ENCODE data around the gene TMEFF2. TPM values are rescaled to one million over a fixed set of nuclear protein-coding genes. Genes with fewer than 3 reads are reported as not detected.
A peak's percentile ranks its signal among the peaks of the same experiment; 100 is the strongest.
"Not testable (repeated sequence)": the region's sequence is repeated elsewhere in the genome, so short reads cannot be mapped to it uniquely, and the experiment has no call there.

The TMEFF2 gene
- total RNA-seq, 1 donor from 2014 or later: 23.9 TPM

DNA sequence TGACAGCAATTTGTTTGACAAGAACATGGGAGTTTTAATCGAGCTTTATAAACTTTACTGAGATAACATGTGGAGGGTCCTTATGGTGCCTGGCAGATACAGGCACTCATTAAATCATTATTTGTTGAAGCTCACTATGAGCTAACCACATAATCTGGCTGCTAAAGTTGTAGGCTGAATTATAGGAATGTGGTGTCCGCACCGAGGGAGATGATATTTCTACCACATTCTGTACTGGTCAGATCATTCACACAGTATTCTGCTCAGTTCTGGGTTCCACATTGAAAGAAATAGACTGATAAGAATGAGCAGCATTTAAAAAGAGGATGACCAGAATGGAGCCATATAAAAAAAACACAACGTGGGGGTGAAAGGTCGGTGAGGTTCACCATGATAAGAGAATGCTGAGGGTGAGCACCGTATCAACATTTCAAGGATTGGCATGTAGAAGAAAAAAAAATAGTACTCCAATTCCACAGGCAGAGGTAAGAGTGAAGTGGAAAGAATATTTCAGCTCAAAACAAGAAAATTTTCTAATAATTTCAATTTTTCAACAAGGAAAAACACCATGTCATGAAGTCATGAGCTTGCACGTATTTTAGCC lies 54.4 kb downstream of the TMEFF2 start:
- Mint-ChIP-seq H3K27me3 (ENCODE audit: unreplicated experiment) (no peaks in the 10 kb centered on the region), H3K36me3 (ENCODE audit: unreplicated experiment) (no peaks in the 10 kb centered on the region), H3K27ac (ENCODE audit: unreplicated experiment) (no peak overlapping the region), H3K4me3 (ENCODE audit: unreplicated experiment) (no peak overlapping the region), H3K4me1 (ENCODE audit: low read depth, unreplicated experiment) (peaks cover 5% of the 10 kb centered on the region), H3K9me3 (ENCODE audit: unreplicated experiment) (peaks cover under 1% of the 10 kb centered on the region)
- DNase-seq: no peak
- TF ChIP-seq, protein P1, sequence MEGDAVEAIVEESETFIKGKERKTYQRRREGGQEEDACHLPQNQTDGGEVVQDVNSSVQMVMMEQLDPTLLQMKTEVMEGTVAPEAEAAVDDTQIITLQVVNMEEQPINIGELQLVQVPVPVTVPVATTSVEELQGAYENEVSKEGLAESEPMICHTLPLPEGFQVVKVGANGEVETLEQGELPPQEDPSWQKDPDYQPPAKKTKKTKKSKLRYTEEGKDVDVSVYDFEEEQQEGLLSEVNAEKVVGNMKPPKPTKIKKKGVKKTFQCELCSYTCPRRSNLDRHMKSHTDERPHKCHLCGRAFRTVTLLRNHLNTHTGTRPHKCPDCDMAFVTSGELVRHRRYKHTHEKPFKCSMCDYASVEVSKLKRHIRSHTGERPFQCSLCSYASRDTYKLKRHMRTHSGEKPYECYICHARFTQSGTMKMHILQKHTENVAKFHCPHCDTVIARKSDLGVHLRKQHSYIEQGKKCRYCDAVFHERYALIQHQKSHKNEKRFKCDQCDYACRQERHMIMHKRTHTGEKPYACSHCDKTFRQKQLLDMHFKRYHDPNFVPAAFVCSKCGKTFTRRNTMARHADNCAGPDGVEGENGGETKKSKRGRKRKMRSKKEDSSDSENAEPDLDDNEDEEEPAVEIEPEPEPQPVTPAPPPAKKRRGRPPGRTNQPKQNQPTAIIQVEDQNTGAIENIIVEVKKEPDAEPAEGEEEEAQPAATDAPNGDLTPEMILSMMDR (IDR thresholded peaks at IDR 0.05; ENCODE audit: partially characterized antibody, unreplicated experiment): no peak

DNA sequence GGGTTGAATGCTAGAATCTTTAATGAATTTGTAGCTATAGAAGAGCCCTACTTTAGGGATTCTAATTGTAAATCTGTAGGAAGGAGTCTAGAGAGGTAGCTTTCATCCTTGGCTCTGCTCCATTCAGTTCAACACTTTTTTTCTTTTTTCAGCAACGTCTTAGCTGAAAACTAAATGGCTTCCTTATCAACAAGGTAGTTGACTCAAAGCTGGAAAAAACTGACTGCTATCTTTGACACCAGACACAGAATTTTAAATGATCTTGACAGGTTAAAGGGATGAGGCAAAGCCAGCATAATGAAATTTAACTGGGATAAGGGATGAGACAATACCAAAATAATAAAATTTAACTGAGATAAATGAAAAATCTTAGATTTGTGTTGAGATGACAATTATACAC lies 54.9 kb downstream of the TMEFF2 start:
- no peaks in the 10 kb centered on the region for H3K36me3 Mint-ChIP-seq (ENCODE audit: unreplicated experiment)

DNA sequence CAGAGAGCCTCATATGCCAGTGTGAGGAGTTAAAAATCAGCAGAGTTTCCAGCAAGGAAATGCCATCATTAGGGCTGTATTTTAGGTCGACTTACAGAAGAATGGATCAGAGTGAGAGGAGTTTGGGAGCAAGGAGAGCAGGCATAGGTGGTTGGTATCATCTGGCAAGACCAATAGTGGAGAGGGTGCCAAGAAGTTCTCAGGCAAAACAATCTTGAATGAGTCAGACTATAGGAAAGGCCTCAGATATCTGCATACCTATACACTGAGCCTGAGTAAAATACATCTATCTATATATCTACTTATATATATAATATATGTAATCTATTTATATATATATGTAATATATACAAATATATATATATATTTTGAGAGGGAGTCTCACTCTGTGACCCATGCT lies 57.3 kb downstream of the TMEFF2 start:
- Mint-ChIP-seq H3K4me1 (ENCODE audit: low read depth, unreplicated experiment) (peaks cover 5% of the 10 kb centered on the region), H3K27ac (ENCODE audit: unreplicated experiment) (no peak overlapping the region), H3K4me3 (ENCODE audit: unreplicated experiment) (no peak overlapping the region), H3K36me3 (ENCODE audit: unreplicated experiment) (no peaks in the 10 kb centered on the region), H3K27me3 (ENCODE audit: unreplicated experiment) (no peaks in the 10 kb centered on the region), H3K9me3 (ENCODE audit: unreplicated experiment) (peaks cover 3% of the 10 kb centered on the region)
- TF ChIP-seq, protein P1 (IDR thresholded peaks at IDR 0.05; ENCODE audit: partially characterized antibody, unreplicated experiment): no peak
- no peak for DNase-seq

More for the DNA sequence above, 54.9 kb downstream of the TMEFF2 start:
- peaks cover 2% of the 10 kb centered on the region for H3K9me3 Mint-ChIP-seq (ENCODE audit: unreplicated experiment)
- no peaks in the 10 kb centered on the region for H3K27me3 Mint-ChIP-seq (ENCODE audit: unreplicated experiment)
- DNase-seq: no peak
- peaks cover 5% of the 10 kb centered on the region for H3K4me1 Mint-ChIP-seq (ENCODE audit: low read depth, unreplicated experiment)
- no peak overlapping the region for H3K4me3 Mint-ChIP-seq (ENCODE audit: unreplicated experiment)
- H3K27ac Mint-ChIP-seq (ENCODE audit: unreplicated experiment): no peak overlapping the region
- TF ChIP-seq, protein P1 (IDR thresholded peaks at IDR 0.05; ENCODE audit: partially characterized antibody, unreplicated experiment): no peak

DNA sequence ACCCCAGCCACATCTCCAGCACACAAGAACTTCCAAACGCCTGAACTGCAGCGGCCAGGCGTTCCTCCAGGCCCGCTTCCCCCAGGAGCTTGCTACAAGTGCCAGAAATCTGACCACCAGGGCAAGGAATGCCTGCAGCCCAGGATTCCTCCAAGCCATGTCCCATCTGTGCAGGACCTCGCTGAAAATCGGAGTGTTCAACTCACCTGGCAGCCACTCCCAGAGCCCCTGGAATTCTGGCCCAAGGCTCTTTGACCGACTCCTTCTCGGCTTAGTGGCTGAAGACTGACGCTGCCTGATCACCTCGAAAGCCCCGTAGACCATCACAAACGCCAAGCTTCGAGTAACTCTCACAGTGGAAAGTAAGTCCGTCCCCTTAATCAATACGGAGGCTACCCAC lies 62.1 kb downstream of the TMEFF2 start:
- H3K36me3 Mint-ChIP-seq (ENCODE audit: unreplicated experiment); H3K27ac Mint-ChIP-seq (ENCODE audit: unreplicated experiment); H3K9me3 Mint-ChIP-seq (ENCODE audit: unreplicated experiment); H3K4me3 Mint-ChIP-seq (ENCODE audit: unreplicated experiment); H3K27me3 Mint-ChIP-seq (ENCODE audit: unreplicated experiment); DNase-seq: not testable (repeated sequence)
- peaks cover 19% of the 10 kb centered on the region for H3K4me1 Mint-ChIP-seq (ENCODE audit: low read depth, unreplicated experiment)

DNA sequence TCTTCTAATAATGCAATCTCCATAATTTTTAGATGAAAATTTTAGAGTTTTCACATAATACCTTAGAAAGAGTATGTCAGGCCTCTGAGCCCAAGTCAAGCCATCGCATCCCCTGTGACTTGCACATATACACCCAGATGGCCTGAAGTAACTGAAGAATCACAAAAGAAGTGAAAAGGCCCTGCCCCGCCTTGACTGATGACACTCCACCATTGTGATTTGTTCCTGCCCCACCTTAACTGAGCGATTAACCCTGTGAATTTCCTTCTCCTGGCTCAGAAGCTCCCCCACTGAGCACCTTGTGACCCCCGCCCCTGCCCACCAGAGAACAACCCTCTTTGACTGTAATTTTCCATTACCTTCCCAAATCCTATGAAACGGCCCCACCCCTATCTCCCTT lies 64.4 kb downstream of the TMEFF2 start:
- peak overlapping the region; percentile 75 for H3K27ac Mint-ChIP-seq (ENCODE audit: unreplicated experiment)
- H3K36me3 Mint-ChIP-seq (ENCODE audit: unreplicated experiment); DNase-seq; H3K4me3 Mint-ChIP-seq (ENCODE audit: unreplicated experiment); H3K27me3 Mint-ChIP-seq (ENCODE audit: unreplicated experiment); H3K9me3 Mint-ChIP-seq (ENCODE audit: unreplicated experiment): not testable (repeated sequence)
- peaks cover 23% of the 10 kb centered on the region for H3K4me1 Mint-ChIP-seq (ENCODE audit: low read depth, unreplicated experiment)

DNA sequence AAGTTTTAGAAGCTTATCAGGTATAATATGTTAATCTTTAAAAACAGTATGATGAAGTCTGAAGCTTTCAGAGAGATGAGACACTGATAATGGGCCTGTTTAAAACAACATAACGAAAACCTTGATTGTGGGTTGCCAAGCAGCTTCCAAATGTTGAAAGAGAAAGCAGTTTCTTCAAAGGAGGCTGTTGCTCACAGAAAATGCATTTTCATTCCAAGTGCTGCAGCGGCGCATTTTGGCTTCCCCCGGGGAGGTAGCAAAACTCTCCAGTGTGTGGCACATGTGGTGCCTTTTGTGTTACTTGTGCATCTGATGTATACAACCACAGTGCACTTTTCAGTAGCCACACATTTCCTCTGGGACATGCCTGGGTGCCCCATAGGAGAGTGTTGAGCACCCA lies 66.1 kb downstream of the TMEFF2 start:
- H3K4me3 Mint-ChIP-seq (ENCODE audit: unreplicated experiment): no peak overlapping the region
- peak; percentile 25 for DNase-seq
- peaks cover 21% of the 10 kb centered on the region for H3K4me1 Mint-ChIP-seq (ENCODE audit: low read depth, unreplicated experiment)
- peak overlapping the region; percentile 72 for H3K27ac Mint-ChIP-seq (ENCODE audit: unreplicated experiment)
- peaks cover 2% of the 10 kb centered on the region for H3K9me3 Mint-ChIP-seq (ENCODE audit: unreplicated experiment)
- TF ChIP-seq, protein P1 (IDR thresholded peaks at IDR 0.05; ENCODE audit: partially characterized antibody, unreplicated experiment): no peak
- peaks cover 6% of the 10 kb centered on the region for H3K27me3 Mint-ChIP-seq (ENCODE audit: unreplicated experiment)
- H3K36me3 Mint-ChIP-seq (ENCODE audit: unreplicated experiment): no peaks in the 10 kb centered on the region

Data from glutamatergic neuron (in vitro differentiated cells).